HEK293 (cell line): ENCODE results near the gene FRMD6.
"Not testable (repeated sequence)": the region's sequence is repeated elsewhere in the genome, so short reads cannot be mapped to it uniquely, and the experiment has no call there.

Experiments used
- CTCF ChIA-PET: fragments of 350-600 bp; formaldehyde crosslinking; extraction: SDS; loops from one replicate; lab custom pipeline; 2021; ENCODE audit warnings: antibody characterized with exemption; lab: Yijun Ruan, JAX
- POLR2A ChIA-PET: fragments of 300-600 bp; formaldehyde crosslinking; extraction: SDS; loops from one replicate; lab custom pipeline; 2020; ENCODE audit warnings: antibody characterized with exemption, inconsistent platforms; lab: Yijun Ruan, JAX
- H3K27ac ChIP-seq: fragments of 200-500 bp; sonication (Bioruptor generic); 2 replicates; pipeline ENCODE4 v1.5.1; 2014; ENCODE audit warnings: low read depth, low read length, control low read depth, inconsistent platforms; ENCODE audit errors: extremely low read depth
- H3K36me3 ChIP-seq, 2 experiments: fragments of 200-500 bp in 1 of 2; sonication (Bioruptor generic) in 1 of 2; 1 replicate in 1 of 2; 2 replicates in 1 of 2; pipeline ENCODE4 v1.5.1; 2014 to 2017; ENCODE audit warnings: inconsistent platforms in 2 of 2, low read length in 2 of 2; ENCODE audit not compliant: control insufficient read depth in 2 of 2, insufficient read depth in 1 of 2
- H3K4me1 ChIP-seq: fragments of 200-500 bp; sonication (Bioruptor generic); 2 replicates; pipeline ENCODE4 v1.5.1; 2014; ENCODE audit warnings: mild to moderate bottlenecking, low read length, inconsistent platforms; ENCODE audit not compliant: control insufficient read depth, insufficient read depth
- H3K4me3 ChIP-seq: 2 replicates; pipeline ENCODE4 v1.5.1; 2011; ENCODE audit warnings: low read depth, mild to moderate bottlenecking, control low read depth, low read length, moderate library complexity
- H3K9me3 ChIP-seq: fragments of 200-500 bp; sonication (Bioruptor generic); 2 replicates; pipeline ENCODE4 v1.5.1; 2014; ENCODE audit warnings: low read depth, low read length, inconsistent platforms; ENCODE audit not compliant: control insufficient read depth, insufficient read depth
- BCL11B ChIP-seq: fragments of 450-650 bp; formaldehyde crosslinking; IDR thresholded peaks from 2 replicates; pipeline ENCODE4 v1.5.1; 2016; ENCODE audit warnings: low read depth, missing biosample characterization, missing genetic modification characterization
- BCL6B ChIP-seq: fragments of 450-650 bp; formaldehyde crosslinking; IDR thresholded peaks from 2 replicates; pipeline ENCODE4 v1.5.1; 2017; ENCODE audit warnings: missing biosample characterization, missing genetic modification characterization
- KLF1 ChIP-seq: fragments of 450-650 bp; formaldehyde crosslinking; IDR thresholded peaks from 2 replicates; pipeline ENCODE4 v1.5.1; 2016; ENCODE audit warnings: missing biosample characterization, missing genetic modification characterization
- KLF10 ChIP-seq: fragments of 450-650 bp; IDR thresholded peaks from 2 replicates; pipeline ENCODE4 v1.5.1; 2018; ENCODE audit warnings: missing biosample characterization, mild to moderate bottlenecking, missing genetic modification characterization
- REST ChIP-seq: fragments of 450-650 bp; formaldehyde crosslinking; IDR thresholded peaks from 2 replicates; pipeline ENCODE4 v1.5.1; 2016; ENCODE audit warnings: missing biosample characterization, missing genetic modification characterization
- ZBTB8A ChIP-seq: fragments of 450-650 bp; formaldehyde crosslinking; IDR thresholded peaks from 2 replicates; pipeline ENCODE4 v1.5.1; 2016; ENCODE audit warnings: missing biosample characterization, missing genetic modification characterization
- ZNF112 ChIP-seq: fragments of 450-650 bp; formaldehyde crosslinking; IDR thresholded peaks from 2 replicates; pipeline ENCODE4 v1.5.0; 2017; ENCODE audit warnings: missing biosample characterization, missing genetic modification characterization
- ZNF174 ChIP-seq: fragments of 450-650 bp; formaldehyde crosslinking; IDR thresholded peaks from 2 replicates; pipeline ENCODE4 v1.5.0; 2017; ENCODE audit warnings: missing biosample characterization, mild to moderate bottlenecking, missing genetic modification characterization
- ZNF248 ChIP-seq: fragments of 450-650 bp; formaldehyde crosslinking; IDR thresholded peaks from 2 replicates; pipeline ENCODE4 v1.5.1; 2017; ENCODE audit warnings: missing biosample characterization, missing genetic modification characterization
- ZNF280C ChIP-seq: fragments of 450-650 bp; formaldehyde crosslinking; IDR thresholded peaks from 2 replicates; pipeline ENCODE4 v1.5.1; 2016; ENCODE audit warnings: missing biosample characterization, missing genetic modification characterization
- ZNF514 ChIP-seq: fragments of 450-650 bp; formaldehyde crosslinking; IDR thresholded peaks from 2 replicates; pipeline ENCODE4 v1.5.1; 2016; ENCODE audit warnings: missing biosample characterization, missing genetic modification characterization
- ZNF585B ChIP-seq: fragments of 450-650 bp; formaldehyde crosslinking; IDR thresholded peaks from 2 replicates; pipeline ENCODE4 v1.5.1; 2016; ENCODE audit warnings: missing biosample characterization, missing genetic modification characterization
- ZNF600 ChIP-seq: fragments of 450-650 bp; formaldehyde crosslinking; IDR thresholded peaks from 2 replicates; pipeline ENCODE4 v1.5.1; 2016; ENCODE audit warnings: missing biosample characterization, missing genetic modification characterization
- ZNF776 ChIP-seq: fragments of 450-650 bp; formaldehyde crosslinking; IDR thresholded peaks from 2 replicates; pipeline ENCODE4 v1.5.0; 2017; ENCODE audit warnings: missing biosample characterization, missing genetic modification characterization, borderline replicate concordance
- ZSCAN30 ChIP-seq: fragments of 450-650 bp; IDR thresholded peaks from 2 replicates; pipeline ENCODE4 v1.5.1; 2018; ENCODE audit warnings: missing biosample characterization, mild to moderate bottlenecking, missing genetic modification characterization, moderate library complexity

FRMD6 gene

GRCh38 chr14:51628238-51628637 is 23.5 kb upstream of the FRMD6 start:
- H3K4me3 ChIP-seq = no peak overlapping the region
- H3K9me3 ChIP-seq = no peaks in the 10 kb centered on the region
- POLR2A ChIA-PET = no interaction called here
- TF ChIP-seq ZNF585B (tag by site-specific recombination) (no peak), ZNF112 (tag by site-specific recombination) (no peak), BCL11B (no peak), REST (tag by site-specific recombination) (no peak), ZNF248 (tag by site-specific recombination) (no peak), KLF10 (no peak), ZSCAN30 (tag by site-specific recombination) (no peak), ZNF280C (no peak)
- H3K36me3 ChIP-seq = no peaks in the 10 kb centered on the region
- H3K4me1 ChIP-seq = no peaks in the 10 kb centered on the region
- no peak overlapping the region for H3K27ac ChIP-seq
- CTCF ChIA-PET = no interaction called here

GRCh38 chr14:51630987-51631386 is 20.7 kb upstream of the FRMD6 start:
- Histone ChIP-seq H3K36me3 (no peaks in the 10 kb centered on the region), H3K27ac (no peak overlapping the region), H3K4me3 (no peak overlapping the region), H3K9me3 (no peaks in the 10 kb centered on the region), H3K4me1 (peaks cover 3% of the 10 kb centered on the region; the same call in 1 of the 2 replicates)
- POLR2A ChIA-PET = no interaction called here
- CTCF ChIA-PET = no interaction called here
- TF ChIP-seq BCL6B (tag by site-specific recombination) (no peak), ZNF600 (no peak), ZNF514 (tag by site-specific recombination) (no peak), ZNF174 (tag by site-specific recombination) (no peak), ZNF776 (no peak), KLF1 (no peak), ZBTB8A (tag by site-specific recombination) (no peak)

- H3K9me3 ChIP-seq, CTCF ChIA-PET, H3K27ac ChIP-seq, H3K4me3 ChIP-seq, H3K36me3 ChIP-seq, H3K4me1 ChIP-seq, POLR2A ChIA-PET: not testable (repeated sequence)
Observed at GRCh38 chr14:51633298-51633697, 18.4 kb upstream of the FRMD6 start.
